Astrocyte (in vitro differentiated cells and primary cell): Measurements from ENCODE around the gene LTC4S.

ENCODE experiments used
- CTCF ChIP-seq: IDR thresholded peaks from 2 replicates; pipeline ENCODE4 v1.5.1; 2011; ENCODE audit warnings: low read depth, mild to moderate bottlenecking, inconsistent platforms, low read length, moderate library complexity; ENCODE audit not compliant: insufficient read depth
- EZH2 ChIP-seq: IDR thresholded peaks from 2 replicates; pipeline ENCODE4 v1.6.1; 2012; ENCODE audit warnings: mild to moderate bottlenecking, low read length, inconsistent platforms; ENCODE audit not compliant: insufficient read depth

- TF ChIP-seq CTCF (peak; percentile 13), EZH2 (no peak)
These were observed 2.4 kb downstream of the LTC4S start for GRCh38 chr5:179795863-179796833.
